GM06990 (cell line): ENCODE measurements around the gene SEMA6A.

ENCODE experiments used
- DNase-seq: peaks from one replicate; pipeline ENCODE4 v3.0.0-alpha.2; 2011; ENCODE audit not compliant: insufficient read length; ENCODE audit errors: extremely low read depth
- H3K27me3 ChIP-seq: replicated peaks from 2 replicates; pipeline ENCODE4 v1.6.0; 2011; ENCODE audit warnings: low read length; ENCODE audit not compliant: control insufficient read depth, insufficient read depth
- H3K36me3 ChIP-seq: 2 replicates; pipeline ENCODE4 v1.5.1; 2011; ENCODE audit warnings: low read length; ENCODE audit not compliant: control insufficient read depth, insufficient read depth
- H3K4me3 ChIP-seq: replicated peaks from 2 replicates; pipeline ENCODE4 v1.5.1; 2011; ENCODE audit warnings: low read depth, mild to moderate bottlenecking, control low read depth, low read length
- TF ChIP-seq, protein P1 (sequence below): IDR thresholded peaks from 2 replicates; pipeline ENCODE4 v1.5.1; 2011; ENCODE audit warnings: low read length, control low read depth, mild to moderate bottlenecking, inconsistent platforms; ENCODE audit not compliant: insufficient read depth, poor library complexity, severe bottlenecking

The SEMA6A gene

DNA sequence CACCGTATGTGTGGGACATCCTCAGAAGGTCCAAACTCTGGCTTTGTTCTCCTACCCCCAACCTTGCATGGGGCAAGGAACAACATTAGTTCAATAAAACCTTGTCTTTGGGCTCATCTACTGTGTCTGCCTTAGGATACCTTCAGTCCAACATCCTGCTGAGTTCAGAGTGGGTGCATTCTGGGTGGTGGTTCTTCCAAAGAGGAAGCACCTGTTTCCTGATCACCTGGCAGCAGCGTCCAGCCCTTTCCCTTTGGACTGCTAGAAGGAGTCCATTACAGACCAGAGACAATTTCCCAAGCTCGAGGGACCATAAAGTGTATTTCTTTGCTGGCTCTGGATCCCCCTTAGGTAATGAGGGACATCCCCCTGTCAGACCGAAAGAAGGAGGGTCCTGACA is 154.1 kb downstream of the SEMA6A start:
- Histone ChIP-seq H3K4me3 (no peak overlapping the region), H3K36me3 (no peaks in the 10 kb centered on the region; the same call in 1 of the 2 replicates), H3K27me3 (no peaks in the 10 kb centered on the region)
- DNase-seq = no peak
- TF ChIP-seq, protein P1, sequence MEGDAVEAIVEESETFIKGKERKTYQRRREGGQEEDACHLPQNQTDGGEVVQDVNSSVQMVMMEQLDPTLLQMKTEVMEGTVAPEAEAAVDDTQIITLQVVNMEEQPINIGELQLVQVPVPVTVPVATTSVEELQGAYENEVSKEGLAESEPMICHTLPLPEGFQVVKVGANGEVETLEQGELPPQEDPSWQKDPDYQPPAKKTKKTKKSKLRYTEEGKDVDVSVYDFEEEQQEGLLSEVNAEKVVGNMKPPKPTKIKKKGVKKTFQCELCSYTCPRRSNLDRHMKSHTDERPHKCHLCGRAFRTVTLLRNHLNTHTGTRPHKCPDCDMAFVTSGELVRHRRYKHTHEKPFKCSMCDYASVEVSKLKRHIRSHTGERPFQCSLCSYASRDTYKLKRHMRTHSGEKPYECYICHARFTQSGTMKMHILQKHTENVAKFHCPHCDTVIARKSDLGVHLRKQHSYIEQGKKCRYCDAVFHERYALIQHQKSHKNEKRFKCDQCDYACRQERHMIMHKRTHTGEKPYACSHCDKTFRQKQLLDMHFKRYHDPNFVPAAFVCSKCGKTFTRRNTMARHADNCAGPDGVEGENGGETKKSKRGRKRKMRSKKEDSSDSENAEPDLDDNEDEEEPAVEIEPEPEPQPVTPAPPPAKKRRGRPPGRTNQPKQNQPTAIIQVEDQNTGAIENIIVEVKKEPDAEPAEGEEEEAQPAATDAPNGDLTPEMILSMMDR = no peak

DNA sequence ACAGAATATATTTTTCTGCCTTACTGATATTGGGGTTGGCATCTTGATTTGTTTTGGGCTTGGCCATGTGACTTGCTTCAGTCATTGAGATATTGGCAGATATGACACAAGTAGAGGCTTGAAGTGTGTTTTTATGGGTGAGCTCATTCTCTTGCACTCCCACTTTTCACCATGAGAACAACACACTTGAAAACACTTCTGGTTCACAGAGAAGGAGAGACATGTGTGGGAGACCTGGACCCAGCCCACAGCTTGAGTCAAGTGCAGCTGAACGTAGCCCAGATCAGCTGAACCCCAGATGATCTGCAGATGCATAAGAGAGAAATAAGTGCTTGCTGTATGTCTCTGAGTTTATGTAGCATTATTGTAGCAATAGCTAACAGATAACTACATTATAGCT is 155.4 kb downstream of the SEMA6A start:
- Histone ChIP-seq H3K4me3 (no peak overlapping the region), H3K36me3 (no peaks in the 10 kb centered on the region; the same call in 1 of the 2 replicates), H3K27me3 (no peaks in the 10 kb centered on the region)
- TF ChIP-seq, protein P1 = no peak
- no peak for DNase-seq

DNA sequence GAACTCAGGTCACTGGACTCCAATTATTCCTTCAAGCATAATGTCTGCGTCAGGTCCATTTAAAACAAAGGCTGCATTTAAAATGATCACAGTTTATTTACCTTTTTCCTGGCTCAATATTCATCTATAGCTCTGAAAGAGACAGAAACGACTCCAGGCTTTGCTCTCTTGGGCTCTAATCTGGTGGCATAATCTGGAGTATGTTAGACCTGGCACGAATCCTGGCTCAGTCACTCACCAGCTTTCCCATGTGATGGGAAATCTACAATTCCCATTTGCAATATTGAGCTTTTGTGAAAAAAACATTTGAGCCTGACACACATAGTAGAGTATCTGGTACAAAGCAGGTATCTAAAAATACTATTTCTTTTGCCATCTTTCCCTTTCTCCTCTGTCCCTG is 155.8 kb downstream of the SEMA6A start:
- TF ChIP-seq, protein P1 = no peak
- no peaks in the 10 kb centered on the region for H3K27me3 ChIP-seq
- DNase-seq = no peak
- no peaks in the 10 kb centered on the region; the same call in 1 of the 2 replicates for H3K36me3 ChIP-seq
- no peak overlapping the region for H3K4me3 ChIP-seq

DNA sequence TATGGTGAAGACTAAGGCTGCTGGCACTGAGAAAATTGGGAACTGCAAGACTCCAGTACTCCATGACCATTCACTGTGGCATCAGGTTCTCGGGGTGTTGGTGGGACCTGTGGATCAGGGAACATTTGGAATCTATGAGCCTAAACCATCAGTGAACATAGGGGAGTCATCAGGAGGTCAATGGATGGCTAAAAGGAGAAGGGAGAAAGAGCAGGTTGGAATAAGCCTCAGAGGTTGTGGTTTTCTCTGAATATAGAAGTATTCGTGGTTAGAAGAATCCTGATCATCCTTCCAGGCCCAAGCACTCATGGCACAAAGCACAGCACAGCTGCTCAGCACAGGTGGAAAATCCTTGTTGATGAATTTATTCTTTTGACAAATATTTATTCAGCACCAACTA is 156.6 kb downstream of the SEMA6A start:
- no peak overlapping the region for H3K4me3 ChIP-seq
- TF ChIP-seq, protein P1 = no peak
- no peak for DNase-seq
- no peaks in the 10 kb centered on the region; the same call in 1 of the 2 replicates for H3K36me3 ChIP-seq
- no peaks in the 10 kb centered on the region for H3K27me3 ChIP-seq

DNA sequence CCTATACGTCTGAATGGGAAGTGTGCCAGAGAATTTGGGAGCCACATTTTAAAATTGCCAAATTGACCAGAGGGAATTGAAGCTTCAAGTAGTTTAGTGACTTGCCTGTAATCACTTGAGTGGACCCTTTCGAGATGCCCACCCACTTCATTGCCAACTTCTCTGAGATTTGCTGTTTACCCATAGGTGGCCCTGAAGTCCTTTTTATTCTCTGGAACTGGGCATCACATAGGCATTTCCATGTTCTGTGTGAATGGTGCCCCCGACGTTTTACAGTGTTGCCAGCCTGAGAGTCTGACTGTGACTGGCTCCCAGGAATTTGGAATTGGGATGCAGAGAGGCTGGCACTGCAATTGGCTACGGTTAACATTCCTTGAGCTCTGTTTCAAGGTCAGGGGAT is 158.6 kb downstream of the SEMA6A start:
- TF ChIP-seq, protein P1 = no peak
- no peak for DNase-seq
- H3K4me3 ChIP-seq = no peak overlapping the region
- H3K36me3 ChIP-seq = no peaks in the 10 kb centered on the region; the same call in 1 of the 2 replicates
- H3K27me3 ChIP-seq = no peaks in the 10 kb centered on the region

DNA sequence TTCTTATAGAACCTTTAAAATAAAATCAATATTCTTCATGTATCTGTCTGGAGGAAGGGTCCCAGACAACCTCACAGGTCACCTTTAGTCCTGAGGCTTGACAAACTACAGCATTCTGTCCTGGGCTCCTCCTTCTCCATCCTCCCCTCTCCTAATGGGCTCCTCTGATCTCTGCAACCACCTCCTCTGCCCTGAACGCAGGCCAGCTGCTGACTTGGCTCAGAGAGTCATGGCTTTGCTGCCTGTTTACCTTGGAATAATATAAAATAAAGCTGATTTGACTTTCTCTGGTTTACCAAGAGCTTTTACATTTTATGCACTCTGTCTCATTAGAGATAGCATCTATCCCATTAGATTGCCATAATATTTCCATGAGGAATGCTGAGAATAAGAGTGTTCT is 159.4 kb downstream of the SEMA6A start:
- TF ChIP-seq, protein P1 = no peak
- H3K4me3 ChIP-seq = no peak overlapping the region
- no peak for DNase-seq
- no peaks in the 10 kb centered on the region for H3K27me3 ChIP-seq
- no peaks in the 10 kb centered on the region; the same call in 1 of the 2 replicates for H3K36me3 ChIP-seq
